Neural cell (in vitro differentiated cells): ENCODE results near the gene DUS2.
"Not testable (repeated sequence)": the region's sequence is repeated elsewhere in the genome, so short reads cannot be mapped to it uniquely, and the experiment has no call there.

Source experiments
- EP300 ChIP-seq: fragments of 450-650 bp; conservative IDR thresholded peaks from 2 replicates; pipeline ENCODE4 v1.6.1; 2014; ENCODE audit warnings: antibody characterized with exemption, mild to moderate bottlenecking, moderate library complexity; ENCODE audit not compliant: poor library complexity, severe bottlenecking
- EZH2 ChIP-seq: fragments of 200-600, 300-800 bp; shearing (Covaris generic), sonication (generic); IDR thresholded peaks from 2 replicates; pipeline ENCODE4 v1.6.1; 2014; ENCODE audit warnings: antibody characterized with exemption, low read length, borderline replicate concordance, mild to moderate bottlenecking; ENCODE audit not compliant: insufficient read depth, poor library complexity, severe bottlenecking
- RAD21 ChIP-seq: fragments of 450-650 bp; conservative IDR thresholded peaks from 2 replicates; pipeline ENCODE4 v1.6.1; 2014; ENCODE audit warnings: antibody characterized with exemption, mild to moderate bottlenecking, moderate library complexity
- TAF1 ChIP-seq: IDR thresholded peaks from 2 replicates; pipeline ENCODE4 v1.6.1; 2012; ENCODE audit warnings: low read depth
- TF ChIP-seq, protein P1 (sequence below): fragments of 450-650 bp; IDR thresholded peaks from 2 replicates; pipeline ENCODE4 v1.5.1; 2014; ENCODE audit warnings: antibody characterized with exemption, mild to moderate bottlenecking, moderate library complexity; ENCODE audit not compliant: poor library complexity, severe bottlenecking

DNA sequence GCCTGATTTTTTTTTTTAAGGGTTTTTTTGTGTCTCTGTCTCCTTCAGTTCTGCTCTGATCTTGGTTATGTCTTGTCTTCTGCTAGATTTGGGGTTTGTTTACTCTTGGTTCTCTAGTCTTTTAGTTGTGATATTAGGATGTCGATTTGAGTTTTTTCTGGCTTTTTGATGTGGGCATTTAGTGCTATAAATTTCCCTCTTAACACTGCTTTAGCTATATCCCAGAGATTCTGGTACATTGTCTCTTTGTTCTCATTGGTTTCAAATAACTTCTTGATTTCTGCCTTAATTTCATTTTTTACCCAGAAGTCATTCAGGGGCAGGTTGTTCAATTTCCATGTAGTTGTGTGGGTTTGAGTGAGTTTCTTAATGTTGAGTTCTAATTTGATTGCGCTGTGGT lies 87.5 kb downstream of the DUS2 start:
- not testable (repeated sequence) for TF ChIP-seq EZH2, TAF1, EP300, RAD21
- TF ChIP-seq, protein P1, sequence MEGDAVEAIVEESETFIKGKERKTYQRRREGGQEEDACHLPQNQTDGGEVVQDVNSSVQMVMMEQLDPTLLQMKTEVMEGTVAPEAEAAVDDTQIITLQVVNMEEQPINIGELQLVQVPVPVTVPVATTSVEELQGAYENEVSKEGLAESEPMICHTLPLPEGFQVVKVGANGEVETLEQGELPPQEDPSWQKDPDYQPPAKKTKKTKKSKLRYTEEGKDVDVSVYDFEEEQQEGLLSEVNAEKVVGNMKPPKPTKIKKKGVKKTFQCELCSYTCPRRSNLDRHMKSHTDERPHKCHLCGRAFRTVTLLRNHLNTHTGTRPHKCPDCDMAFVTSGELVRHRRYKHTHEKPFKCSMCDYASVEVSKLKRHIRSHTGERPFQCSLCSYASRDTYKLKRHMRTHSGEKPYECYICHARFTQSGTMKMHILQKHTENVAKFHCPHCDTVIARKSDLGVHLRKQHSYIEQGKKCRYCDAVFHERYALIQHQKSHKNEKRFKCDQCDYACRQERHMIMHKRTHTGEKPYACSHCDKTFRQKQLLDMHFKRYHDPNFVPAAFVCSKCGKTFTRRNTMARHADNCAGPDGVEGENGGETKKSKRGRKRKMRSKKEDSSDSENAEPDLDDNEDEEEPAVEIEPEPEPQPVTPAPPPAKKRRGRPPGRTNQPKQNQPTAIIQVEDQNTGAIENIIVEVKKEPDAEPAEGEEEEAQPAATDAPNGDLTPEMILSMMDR = not testable (repeated sequence)
